HTERT RPE-1 (cell line): Measurements from ENCODE around the gene PHF2.

Experiments
- in situ Hi-C: fragments of 300-500 bp; cut with MboI; formaldehyde crosslinking; loops from 4 replicates; pipeline ENCODE4 v1.14.3; 2020; ENCODE audit warnings: low sequenced_read_pairs

The PHF2 gene

GRCh38 chr9:93676310-93677047 is 100.1 kb downstream of the PHF2 start:
- in situ Hi-C loops = no loop called here

GRCh38 chr9:93677048-93677571 is 100.7 kb downstream of the PHF2 start:
- in situ Hi-C loops = no loop called here

GRCh38 chr9:93677641-93678136 is 101.3 kb downstream of the PHF2 start:
- in situ Hi-C loops = no loop called here

GRCh38 chr9:93678199-93679019 is 102.0 kb downstream of the PHF2 start:
- in situ Hi-C loops = no loop called here

GRCh38 chr9:93679536-93680442 is 103.4 kb downstream of the PHF2 start:
- in situ Hi-C loops = no loop called here

DNA sequence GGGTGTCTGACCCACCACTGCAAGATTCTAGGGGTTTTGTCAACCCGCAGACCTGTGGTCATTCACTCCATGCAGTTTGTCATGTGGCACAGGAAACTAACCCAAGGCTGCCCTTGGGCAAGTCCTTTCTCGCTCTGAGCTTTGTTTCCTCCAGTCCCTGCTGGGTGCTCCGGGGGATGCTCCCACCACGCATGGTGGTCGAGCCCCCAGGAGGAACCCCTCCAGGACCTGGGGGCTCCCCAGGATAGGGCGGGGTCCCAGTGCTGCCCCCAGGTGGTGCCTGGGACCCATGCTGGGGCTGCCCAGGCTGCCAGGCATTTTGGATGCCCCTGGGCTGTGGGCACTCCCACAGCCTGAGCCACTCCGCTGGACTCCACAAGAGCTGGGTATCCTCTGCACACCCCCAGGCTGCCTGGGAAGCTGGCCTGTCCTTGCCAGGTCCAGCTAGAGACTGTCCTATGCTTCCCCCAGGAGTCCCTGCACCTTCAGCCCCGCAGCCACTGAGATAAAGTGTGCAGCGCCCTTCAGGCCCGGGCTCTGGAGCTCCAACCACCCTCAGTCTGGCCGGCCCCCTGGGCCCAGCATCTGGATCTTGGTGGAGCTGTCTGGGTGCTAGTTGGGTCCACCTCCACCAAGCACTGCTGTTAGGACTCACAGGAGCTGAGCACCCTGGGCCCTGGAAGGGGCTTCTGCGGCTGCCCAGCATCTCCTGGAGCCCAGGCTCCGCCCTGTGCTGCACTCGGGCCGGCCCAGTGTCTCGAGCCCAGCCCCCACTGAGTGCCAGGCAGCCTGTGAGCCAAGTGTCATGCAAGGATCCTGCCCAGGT is 104.3 kb downstream of the PHF2 start:
- in situ Hi-C loops = no loop called here

GRCh38 chr9:93681269-93682154 is 105.1 kb downstream of the PHF2 start:
- in situ Hi-C loops = no loop called here

- in situ Hi-C loops = no loop called here
These were observed 106.0 kb downstream of the PHF2 start for GRCh38 chr9:93682155-93682968.

DNA sequence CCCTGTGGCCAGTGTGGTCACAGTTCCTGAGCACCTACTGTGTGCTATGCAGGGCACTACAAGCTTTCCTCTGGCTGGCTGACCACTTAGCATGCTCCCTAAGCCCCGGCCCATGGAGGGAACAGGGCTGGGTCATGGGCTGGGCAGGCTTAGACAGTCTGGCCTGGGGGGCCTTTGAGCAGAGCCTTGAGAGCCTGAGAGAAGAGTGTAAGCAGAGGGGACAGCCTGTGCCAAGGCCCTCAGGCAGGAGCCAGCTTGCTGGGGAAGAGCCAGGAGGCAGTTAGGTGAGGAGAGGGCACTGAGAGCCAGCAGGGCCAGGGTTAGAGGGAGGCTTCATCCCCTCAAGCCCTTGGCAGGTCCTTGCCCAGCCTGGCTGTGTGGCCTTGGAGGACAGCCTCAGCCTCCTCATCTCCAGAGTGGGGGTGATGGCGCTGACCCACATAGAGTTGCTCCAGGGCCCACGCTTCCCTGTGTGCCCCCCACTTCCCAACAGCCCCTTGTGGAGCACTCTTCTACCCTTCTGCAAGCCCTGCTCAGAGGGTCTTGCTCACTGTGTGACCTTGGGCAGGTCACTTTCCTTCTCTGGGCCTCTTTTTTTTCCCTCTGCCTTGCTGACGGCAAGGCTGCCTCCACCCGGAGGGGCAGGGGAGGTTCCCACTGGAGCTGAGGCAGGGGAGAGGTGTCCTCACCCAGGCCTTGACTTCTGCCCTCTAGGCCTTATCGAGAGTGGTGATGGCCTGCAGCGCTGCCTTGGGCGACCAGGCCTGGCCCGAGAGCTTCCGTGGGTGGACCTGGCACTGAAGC is 107.1 kb downstream of the PHF2 start:
- in situ Hi-C loops = no loop called here

GRCh38 chr9:93684161-93684765 is 107.9 kb downstream of the PHF2 start:
- in situ Hi-C loops = no loop called here

GRCh38 chr9:93684806-93685543 is 108.6 kb downstream of the PHF2 start:
- in situ Hi-C loops = no loop called here

GRCh38 chr9:93686127-93686879 is 109.9 kb downstream of the PHF2 start:
- in situ Hi-C loops = no loop called here

GRCh38 chr9:93686880-93687236 is 110.5 kb downstream of the PHF2 start:
- in situ Hi-C loops = no loop called here

- in situ Hi-C loops = no loop called here
These were observed 114.2 kb downstream of the PHF2 start for GRCh38 chr9:93690618-93691017.

DNA sequence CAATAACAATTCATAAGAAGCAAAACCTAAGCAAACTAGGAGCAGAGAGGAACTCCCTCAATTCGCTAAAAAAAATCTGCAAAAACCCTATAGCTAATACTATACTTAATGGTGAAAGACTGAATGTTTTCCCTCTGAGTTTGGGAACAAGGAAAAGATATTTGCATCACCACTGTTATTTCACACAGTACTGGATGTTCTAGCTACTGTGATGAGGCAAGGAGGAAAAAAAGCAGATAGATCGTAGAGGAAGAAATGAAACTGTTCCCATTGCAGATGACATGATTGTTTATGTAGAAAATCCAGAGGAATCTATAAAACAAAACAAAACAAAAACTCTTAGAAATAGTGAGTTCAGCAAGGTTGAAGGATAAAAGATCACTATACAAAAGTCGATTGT is 116.7 kb downstream of the PHF2 start:
- in situ Hi-C loops = no loop called here
